Stimulated activated naive CD4-positive, alpha-beta T cell (primary cell): ENCODE measurements around the gene LRP1.

ENCODE experiments used
- DNase-seq, 6 experiments: peaks; one replicate each; lab custom pipeline; 2025; lab: John Stamatoyannopoulos, UW

Gene LRP1

GRCh38 chr12:57127726-57128518 lies at the start of gene LRP1:
Gene LRP1, plus strand, starts transcription at chr12:57128483. Its CDS starts 482 bp downstream, at chr12:57128965.
- peak; percentile 66 to 87 (median 82) for DNase-seq

GRCh38 chr12:57078519-57079404 lies 49.5 kb upstream of the LRP1 start, which contains the start of gene NEMP1:
Gene NEMP1, minus strand, starts transcription at chr12:57078791. Its CDS starts 46 bp downstream, at chr12:57078745.
- peak; percentile 82 to 100 (median 96) for DNase-seq

- no peak for DNase-seq
Observed at GRCh38 chr12:57079821-57080220, 48.5 kb upstream of the LRP1 start.

GRCh38 chr12:57080855-57081254 lies 47.4 kb upstream of the LRP1 start:
- no peak for DNase-seq

GRCh38 chr12:57085999-57086492 lies 42.2 kb upstream of the LRP1 start:
- DNase-seq = peak in 1 of 6 experiments; percentile 25

GRCh38 chr12:57086493-57087009 lies 41.7 kb upstream of the LRP1 start:
- peak; percentile 15 to 70 (median 38) for DNase-seq

GRCh38 chr12:57087010-57087690 lies 41.1 kb upstream of the LRP1 start:
- peak; percentile 82 to 93 (median 91) for DNase-seq

- DNase-seq = peak; percentile 60 to 78 (median 73)
Observed at GRCh38 chr12:57087691-57088353, 40.5 kb upstream of the LRP1 start.

GRCh38 chr12:57088354-57089270 lies 39.7 kb upstream of the LRP1 start, which contains the start of gene NAB2:
Gene NAB2, plus strand, starts transcription at chr12:57089114. Its CDS starts 158 bp downstream, at chr12:57089272.
- peak; percentile 80 to 94 (median 90) for DNase-seq

- DNase-seq = peak; percentile 37 to 57 (median 48)
Observed at GRCh38 chr12:57089271-57090245, 38.7 kb upstream of the LRP1 start.

GRCh38 chr12:57090490-57090889 lies 37.8 kb upstream of the LRP1 start:
- no peak for DNase-seq

GRCh38 chr12:57090924-57091637 lies 37.2 kb upstream of the LRP1 start:
- no peak for DNase-seq

- no peak for DNase-seq
Observed at GRCh38 chr12:57091638-57092528, 36.4 kb upstream of the LRP1 start.

- peak in 1 of 6 experiments; percentile 9 for DNase-seq
Observed at GRCh38 chr12:57092529-57092862, 35.8 kb upstream of the LRP1 start.

- no peak for DNase-seq
Observed at GRCh38 chr12:57092876-57093414, 35.3 kb upstream of the LRP1 start.

- DNase-seq = peak; percentile 14 to 67 (median 43)
Observed at GRCh38 chr12:57093415-57094207, 34.7 kb upstream of the LRP1 start.
